ENCODE measurements around the gene SLC1A4.
"Not testable (repeated sequence)": the region's sequence is repeated elsewhere in the genome, so short reads cannot be mapped to it uniquely, and the experiment has no call there.

Gene SLC1A4

GRCh38 chr2:64989126-64989981 is at the start of gene SLC1A4:
Gene SLC1A4 (plus strand): TSS chr2:64989399. CDS start chr2:64989644, 245 bp downstream.
- DNase-seq (ENCODE audit: low read depth in 2 of 2), result peak; percentile 74 to 75

- DNase-seq (ENCODE audit: low read depth in 2 of 2), result no peak
These were observed 48.1 kb upstream of the SLC1A4 start for GRCh38 chr2:64941143-64941542.

- no peak for DNase-seq (ENCODE audit: low read depth in 2 of 2)
These were observed 47.4 kb upstream of the SLC1A4 start for GRCh38 chr2:64941801-64942200.

GRCh38 chr2:64942693-64943092 is 46.5 kb upstream of the SLC1A4 start:
- no peak for DNase-seq (ENCODE audit: low read depth in 2 of 2)

- no peak for DNase-seq (ENCODE audit: low read depth in 2 of 2)
These were observed 45.6 kb upstream of the SLC1A4 start for GRCh38 chr2:64943387-64944150.

- no peak for DNase-seq (ENCODE audit: low read depth in 2 of 2)
These were observed 44.7 kb upstream of the SLC1A4 start for GRCh38 chr2:64944484-64944883.

- DNase-seq (ENCODE audit: low read depth in 2 of 2), result no peak
These were observed 43.0 kb upstream of the SLC1A4 start for GRCh38 chr2:64945973-64946768.

GRCh38 chr2:64946769-64947247 is 42.4 kb upstream of the SLC1A4 start:
- DNase-seq (ENCODE audit: low read depth in 2 of 2), result no peak

GRCh38 chr2:64947885-64948284 is 41.3 kb upstream of the SLC1A4 start:
- DNase-seq (ENCODE audit: low read depth in 2 of 2), result no peak

- no peak for DNase-seq (ENCODE audit: low read depth in 2 of 2)
These were observed 38.7 kb upstream of the SLC1A4 start for GRCh38 chr2:64950226-64951160.

- DNase-seq (ENCODE audit: low read depth in 2 of 2), result no peak
These were observed 37.8 kb upstream of the SLC1A4 start for GRCh38 chr2:64951306-64951953.

- DNase-seq (ENCODE audit: low read depth in 2 of 2), result no peak
These were observed 37.1 kb upstream of the SLC1A4 start for GRCh38 chr2:64952096-64952495.

- no peak for DNase-seq (ENCODE audit: low read depth in 2 of 2)
These were observed 36.4 kb upstream of the SLC1A4 start for GRCh38 chr2:64952511-64953482.

GRCh38 chr2:64955467-64955866 is 33.7 kb upstream of the SLC1A4 start:
- no peak for DNase-seq (ENCODE audit: low read depth in 2 of 2)

GRCh38 chr2:64957109-64957903 is 31.9 kb upstream of the SLC1A4 start:
- no peak for DNase-seq (ENCODE audit: low read depth in 2 of 2)

GRCh38 chr2:64958556-64958955 is 30.6 kb upstream of the SLC1A4 start:
- DNase-seq (ENCODE audit: low read depth in 2 of 2), result no peak

- no peak for DNase-seq (ENCODE audit: low read depth in 2 of 2)
These were observed 28.4 kb upstream of the SLC1A4 start for GRCh38 chr2:64960819-64961218.

- DNase-seq (ENCODE audit: low read depth in 2 of 2), result not testable (repeated sequence)
These were observed 26.1 kb upstream of the SLC1A4 start for GRCh38 chr2:64963138-64963537.

Measured in fibroblast of skin of left biceps (primary cell).